Activated CD8-positive, alpha-beta memory T cell treated with anti-CD3 and anti-CD28 coated beads, Interleukin-2, amount 50 U/mL, for 24 hours (primary cell): Measurements from ENCODE around the gene UBB.

Experiments used
- DNase-seq: peaks from one replicate; pipeline ENCODE4 v3.0.0-alpha.2; 2020; ENCODE audit errors: extremely low read depth

UBB gene

DNA sequence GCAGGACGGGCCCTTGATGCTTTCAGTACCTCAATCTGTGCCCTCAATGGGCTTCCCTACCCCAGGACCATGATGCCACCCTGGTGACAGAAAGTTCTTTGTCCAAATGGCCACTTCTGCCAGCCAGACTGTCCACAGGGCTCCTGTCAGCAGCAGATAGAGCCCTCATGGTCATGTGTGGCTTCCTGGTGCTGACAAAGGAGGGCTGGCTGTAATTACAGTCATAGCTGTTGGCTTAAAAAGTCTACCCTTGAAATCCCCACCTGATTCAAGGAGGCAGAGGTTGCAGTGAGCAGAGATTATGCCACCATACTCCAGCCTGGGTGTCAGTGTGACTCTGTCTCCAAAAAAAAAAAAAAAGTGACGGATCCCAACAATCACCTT, 37.8 kb downstream of the UBB start:
- no peak for DNase-seq

DNA sequence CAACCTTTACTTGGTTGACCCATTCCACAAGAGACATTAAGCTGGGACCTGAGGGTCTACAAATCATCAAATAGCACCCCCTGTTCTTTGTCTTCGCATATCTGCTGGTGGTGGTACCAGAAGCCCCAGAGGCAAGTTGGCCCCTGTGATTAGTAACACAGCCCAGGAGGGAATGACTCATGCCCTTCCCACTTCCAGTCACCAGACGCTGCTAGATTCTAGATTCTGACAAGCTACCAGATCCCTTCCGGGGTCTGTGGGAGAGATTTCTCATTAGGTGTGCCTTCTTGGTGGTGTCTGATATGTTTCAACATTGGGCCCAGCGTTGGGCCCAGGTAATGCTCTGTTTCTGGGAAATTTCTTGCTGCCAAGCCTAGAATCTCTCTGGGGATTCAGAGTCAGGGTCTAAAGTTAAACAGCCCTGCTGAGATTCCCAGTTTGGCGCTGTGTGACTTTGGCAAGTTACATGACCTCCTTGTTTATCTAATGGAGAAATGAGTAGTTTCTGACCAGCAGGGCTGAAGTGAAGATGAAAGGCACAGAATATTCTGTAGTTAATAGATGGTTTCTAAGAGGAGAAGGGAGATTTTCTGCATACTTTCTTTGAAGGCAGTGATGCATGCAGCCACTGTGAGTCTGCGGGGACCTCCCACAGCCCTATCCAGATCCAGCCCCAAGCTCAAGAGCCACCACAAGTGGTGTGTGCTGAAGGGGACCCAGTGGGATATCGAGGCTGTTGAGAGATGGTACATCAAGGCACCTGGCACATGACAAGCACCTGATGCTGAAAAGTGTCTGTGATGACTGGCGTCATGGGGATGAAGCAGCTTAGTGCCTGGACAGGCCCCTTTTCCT, 38.4 kb downstream of the UBB start:
- DNase-seq = peak; percentile 24

DNA sequence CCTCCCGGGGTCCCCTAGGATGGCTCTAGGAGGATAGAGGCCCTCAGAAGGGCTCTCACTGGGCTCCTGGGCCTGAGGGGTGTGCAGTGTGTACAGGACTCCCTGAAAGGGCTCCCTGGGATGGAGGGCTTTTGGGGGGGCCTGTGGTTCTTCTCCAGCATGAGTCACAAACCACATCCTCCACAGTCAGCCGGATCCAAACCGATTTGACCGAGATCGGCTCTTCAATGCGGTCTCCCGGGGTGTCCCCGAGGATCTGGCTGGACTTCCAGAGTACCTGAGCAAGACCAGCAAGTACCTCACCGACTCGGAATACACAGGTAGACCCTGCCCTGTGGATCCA, 39.0 kb downstream of the UBB start:
- DNase-seq = no peak

DNA sequence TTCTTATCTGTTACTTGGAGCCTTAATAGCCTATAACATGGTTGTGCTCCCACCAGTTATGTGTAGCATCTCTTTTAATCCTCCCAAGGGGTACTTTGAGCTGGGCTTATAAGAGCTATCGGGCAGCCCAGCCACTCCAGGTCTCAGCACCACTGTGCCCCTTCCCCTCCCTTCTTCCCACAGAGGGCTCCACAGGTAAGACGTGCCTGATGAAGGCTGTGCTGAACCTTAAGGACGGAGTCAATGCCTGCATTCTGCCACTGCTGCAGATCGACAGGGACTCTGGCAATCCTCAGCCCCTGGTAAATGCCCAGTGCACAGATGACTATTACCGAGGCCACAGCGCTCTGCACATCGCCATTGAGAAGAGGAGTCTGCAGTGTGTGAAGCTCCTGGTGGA, 41.5 kb downstream of the UBB start:
- no peak for DNase-seq

DNA sequence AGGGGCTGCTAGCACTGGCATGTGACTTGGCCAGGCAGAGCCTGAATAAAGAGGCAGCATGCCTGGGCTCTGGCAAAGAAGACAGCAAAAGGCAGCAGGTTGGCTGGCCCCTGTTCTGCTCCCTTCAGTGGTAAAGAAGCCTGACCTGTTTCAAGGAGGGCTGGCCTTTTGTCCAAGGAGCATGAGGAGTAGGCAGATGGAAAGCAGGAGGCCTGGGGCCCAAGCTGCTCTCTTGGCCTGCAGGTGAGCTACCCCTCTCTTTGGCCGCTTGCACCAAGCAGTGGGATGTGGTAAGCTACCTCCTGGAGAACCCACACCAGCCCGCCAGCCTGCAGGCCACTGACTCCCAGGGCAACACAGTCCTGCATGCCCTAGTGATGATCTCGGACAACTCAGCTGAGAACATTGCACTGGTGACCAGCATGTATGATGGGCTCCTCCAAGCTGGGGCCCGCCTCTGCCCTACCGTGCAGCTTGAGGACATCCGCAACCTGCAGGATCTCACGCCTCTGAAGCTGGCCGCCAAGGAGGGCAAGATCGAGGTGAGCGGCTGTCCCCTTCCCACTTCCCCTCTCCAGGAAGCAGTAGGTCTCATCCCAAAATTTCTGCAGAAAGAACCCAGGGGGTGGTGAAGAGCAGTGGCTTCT, 42.5 kb downstream of the UBB start:
- no peak for DNase-seq

DNA sequence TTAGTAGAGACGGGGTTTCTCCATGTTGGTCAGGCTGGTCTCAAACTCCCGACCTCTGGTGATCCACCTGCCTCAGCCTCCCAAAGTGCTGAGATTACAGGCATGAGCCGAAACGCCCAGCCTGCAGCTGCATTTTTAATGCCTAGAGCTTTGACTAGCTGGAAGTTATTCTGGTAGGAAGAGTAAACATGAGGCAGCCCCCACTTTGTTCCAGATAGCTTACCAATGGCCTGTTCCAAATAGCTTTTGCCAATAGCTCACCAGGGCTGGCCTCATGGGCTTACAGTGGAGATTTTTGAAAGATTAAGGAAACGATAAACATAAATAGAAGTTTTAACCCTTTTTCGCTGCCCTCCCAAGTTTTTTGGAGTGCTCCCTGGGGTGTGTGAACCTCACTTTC, 44.3 kb downstream of the UBB start:
- no peak for DNase-seq

DNA sequence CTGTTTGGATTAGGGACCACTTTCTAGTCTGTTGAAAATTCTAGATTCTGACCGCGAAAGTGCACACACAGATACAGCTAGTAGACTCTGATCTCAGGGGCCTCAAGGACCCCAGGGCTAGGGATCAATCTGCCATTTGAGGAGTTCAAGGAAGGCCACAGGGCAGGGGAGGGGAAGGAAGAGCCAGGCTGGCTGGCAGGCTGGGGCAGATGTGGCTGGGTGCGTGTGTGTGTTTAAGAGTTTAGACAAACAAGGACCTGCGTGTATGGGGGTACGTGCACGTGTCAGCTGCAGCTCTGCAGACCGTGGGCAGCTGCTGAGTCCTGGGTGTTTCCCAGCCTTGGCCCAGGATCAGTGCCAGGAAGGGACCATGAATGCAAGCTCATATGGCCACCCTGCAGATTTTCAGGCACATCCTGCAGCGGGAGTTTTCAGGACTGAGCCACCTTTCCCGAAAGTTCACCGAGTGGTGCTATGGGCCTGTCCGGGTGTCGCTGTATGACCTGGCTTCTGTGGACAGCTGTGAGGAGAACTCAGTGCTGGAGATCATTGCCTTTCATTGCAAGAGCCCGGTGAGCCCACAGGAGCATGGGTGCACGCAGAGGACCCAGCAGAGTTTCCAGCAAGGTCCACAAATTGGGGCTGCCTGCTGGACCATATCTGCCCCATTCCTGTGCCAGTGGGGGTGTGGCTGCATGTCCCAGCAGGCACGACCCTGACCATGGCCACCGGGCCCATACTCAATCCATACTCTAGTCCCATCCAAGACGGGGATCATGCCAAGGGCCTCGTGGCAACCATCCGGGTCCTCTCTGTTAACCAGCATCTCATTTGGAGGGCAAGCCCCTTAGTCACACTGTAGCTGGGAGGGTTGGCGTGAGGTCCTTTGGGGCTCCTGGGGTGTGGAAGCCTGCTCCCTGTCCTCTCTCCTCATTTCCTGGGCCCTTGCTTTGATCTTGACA, 45.1 kb downstream of the UBB start:
- no peak for DNase-seq

DNA sequence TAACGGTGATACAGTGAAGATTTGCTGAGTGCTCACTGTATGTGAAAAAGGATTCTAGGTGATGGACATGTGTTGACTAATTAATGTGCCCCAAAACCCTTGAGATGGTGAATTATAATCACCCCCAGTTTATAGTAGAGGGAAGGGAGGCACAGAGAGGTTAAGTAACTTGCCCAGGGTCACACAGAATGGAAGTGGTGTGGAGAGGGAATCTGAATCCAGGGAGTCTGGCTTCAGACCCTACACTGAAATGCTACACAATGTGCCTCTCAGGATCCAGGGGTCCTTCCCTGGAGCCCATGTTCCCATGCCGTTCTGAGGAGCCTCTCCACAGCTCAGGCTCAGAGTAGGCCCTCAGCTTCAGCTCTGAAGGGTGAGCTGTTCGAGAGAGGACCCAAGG, 46.1 kb downstream of the UBB start:
- no peak for DNase-seq

DNA sequence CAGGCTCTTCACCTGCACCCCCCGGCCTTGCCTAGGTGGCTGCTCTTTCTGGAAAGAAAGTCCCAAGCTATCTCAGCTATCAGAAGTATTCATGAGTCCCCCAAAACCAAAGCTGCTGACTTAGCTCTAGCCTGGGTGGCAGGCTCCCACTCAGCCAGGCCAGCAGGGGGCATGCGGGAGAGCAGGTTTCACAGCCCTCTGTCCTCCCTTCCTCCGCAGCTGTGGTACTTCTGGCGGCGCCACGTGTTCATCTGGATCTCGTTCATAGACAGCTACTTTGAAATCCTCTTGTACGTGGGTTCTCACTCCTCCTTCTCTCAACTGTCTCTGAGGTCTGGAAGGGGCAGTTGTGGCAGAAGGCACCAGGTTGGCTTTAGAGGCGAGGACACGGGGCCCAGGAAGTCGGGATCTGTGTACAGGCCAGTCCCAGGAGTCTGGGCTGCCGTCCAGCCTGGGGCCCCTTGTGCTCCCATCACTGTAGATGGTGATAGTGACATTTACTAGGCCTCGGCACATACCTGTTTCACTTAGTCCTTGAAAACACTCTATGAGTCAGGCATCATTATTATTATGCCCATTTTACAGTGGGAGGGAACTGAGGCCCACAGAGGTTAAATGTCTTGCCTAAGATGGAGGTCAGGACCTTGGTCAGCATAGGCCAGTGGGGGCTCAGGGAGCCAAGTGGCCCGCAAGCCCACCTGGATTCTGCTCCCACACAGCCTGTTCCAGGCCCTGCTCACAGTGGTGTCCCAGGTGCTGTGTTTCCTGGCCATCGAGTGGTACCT, 47.4 kb downstream of the UBB start:
- DNase-seq = no peak

DNA sequence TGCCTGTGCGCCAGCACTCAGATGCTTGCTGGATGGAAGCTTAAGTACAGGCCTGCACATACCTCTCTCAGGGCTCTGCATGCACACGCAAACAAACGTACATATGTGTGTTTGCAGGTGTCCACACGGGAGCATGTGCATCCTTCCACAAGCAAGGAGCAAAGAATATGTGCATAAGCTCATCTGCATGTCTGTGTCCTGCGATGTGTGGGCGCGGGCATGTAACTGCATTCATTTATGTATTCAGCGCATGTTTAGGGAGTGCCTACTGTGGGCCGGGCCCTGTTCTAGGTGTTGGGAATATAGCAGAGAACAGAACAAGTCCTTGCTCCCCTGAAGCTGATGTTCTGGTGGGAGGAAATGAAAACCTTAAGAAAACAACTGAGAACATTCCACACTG, 48.2 kb downstream of the UBB start:
- no peak for DNase-seq

DNA sequence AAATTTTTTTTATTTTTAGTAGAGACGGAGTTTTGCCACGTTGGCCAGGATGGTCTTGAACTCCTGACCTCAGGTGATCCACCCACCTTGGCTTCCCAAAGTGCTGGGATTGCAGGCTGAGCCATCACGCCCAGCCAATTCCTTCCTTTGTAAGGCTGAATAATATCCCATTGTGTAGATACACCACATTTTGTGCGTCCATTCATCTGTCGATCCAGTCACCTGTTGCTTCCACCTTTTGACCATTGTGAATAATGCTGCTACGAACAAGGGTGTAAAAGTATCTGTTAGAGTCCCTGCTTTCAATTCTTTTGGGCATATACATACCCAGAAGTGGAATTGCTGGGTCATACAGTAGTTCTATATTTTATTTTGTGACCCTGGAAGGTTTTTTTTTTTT, 49.8 kb downstream of the UBB start:
- no peak for DNase-seq

DNA sequence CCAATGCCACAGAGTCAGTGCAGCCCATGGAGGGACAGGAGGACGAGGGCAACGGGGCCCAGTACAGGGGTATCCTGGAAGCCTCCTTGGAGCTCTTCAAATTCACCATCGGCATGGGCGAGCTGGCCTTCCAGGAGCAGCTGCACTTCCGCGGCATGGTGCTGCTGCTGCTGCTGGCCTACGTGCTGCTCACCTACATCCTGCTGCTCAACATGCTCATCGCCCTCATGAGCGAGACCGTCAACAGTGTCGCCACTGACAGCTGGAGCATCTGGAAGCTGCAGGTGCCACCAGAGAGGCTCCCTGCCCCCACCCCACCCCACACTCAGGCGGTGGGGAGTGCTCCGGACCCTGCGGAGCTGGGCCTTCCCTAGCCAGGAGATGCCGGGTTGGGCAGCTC, 51.1 kb downstream of the UBB start:
- no peak for DNase-seq
